CD4-positive, alpha-beta T cell treated with Interleukin-2 at 100 ng/mL for 4 hours (primary cell): ENCODE measurements around the gene CHKB.

Experiments used
- DNase-seq: peaks from one replicate; pipeline ENCODE4 v3.0.0-alpha.2; 2020; ENCODE audit warnings: low spot score

Gene CHKB

GRCh38 chr22:50530580-50530876, 52.1 kb downstream of the CHKB start:
- DNase-seq, result no peak

- DNase-seq, result peak; percentile 72
Observed at GRCh38 chr22:50529897-50530579, 52.6 kb downstream of the CHKB start, which contains the start of gene TYMP. Gene TYMP (minus strand): TSS chr22:50530012. CDS start chr22:50529709, 303 bp downstream.

GRCh38 chr22:50529416-50529896, 53.2 kb downstream of the CHKB start:
- DNase-seq, result no peak
